ENCODE results near the gene IL10. TPM values are rescaled to one million over a fixed set of nuclear protein-coding genes. Genes with fewer than 3 reads are reported as not detected.

IL10 gene
- polyA plus RNA-seq, 1 of the 3 experiments (the other 2 are of a cell fraction), result not detected

- H3K27me3 ChIP-seq (ENCODE audit: insufficient read depth), result no peaks in the 10 kb centered on the region
- 97% methylated on average over 10 of the region's 10 CpGs for WGBS (ENCODE audit: low lambda C conversion rate)
- POLR2A ChIA-PET, result no interaction called here
- no peaks in the 10 kb centered on the region for H3F3A ChIP-seq (replicated peaks; ENCODE audit: insufficient read depth)
- H3K4me2 ChIP-seq, result no peak overlapping the region
- H3K9ac ChIP-seq, result no peak overlapping the region
- H3K4me1 ChIP-seq (ENCODE audit: control insufficient read depth in 1 of 2, insufficient read depth in 2 of 2, low read depth in 1 of 2, low read length in 1 of 2), result peaks cover 6 to 9% of the 10 kb centered on the region in 2 experiments; a peak in 2 of 4 replicates
- no peaks in the 10 kb centered on the region for H3K9me3 ChIP-seq
- DNase-seq, result no peak
- H3K79me2 ChIP-seq (ENCODE audit: insufficient read depth), result peaks cover 92% of the 10 kb centered on the region
- no peak for TF ChIP-seq NFIC (IDR thresholded peaks at IDR 0.05; ENCODE audit: borderline replicate concordance)
- TF ChIP-seq ELF1 (IDR thresholded peaks at IDR 0.05), result no peak
- TF ChIP-seq RCOR1 (IDR thresholded peaks at IDR 0.05; ENCODE audit: low read length), result no peak
- no peak for TF ChIP-seq MAX (IDR thresholded peaks at IDR 0.05; ENCODE audit: low read depth)
- TF ChIP-seq RXRA (IDR thresholded peaks at IDR 0.05; ENCODE audit: borderline replicate concordance, low read depth), result no peak
- TF ChIP-seq RFX5 (IDR thresholded peaks at IDR 0.05; ENCODE audit: low read length), result no peak
- no peak for TF ChIP-seq TAF1 (IDR thresholded peaks at IDR 0.05; ENCODE audit: borderline replicate concordance, low read depth, low read length)
- no peak for TF ChIP-seq CTCF (IDR thresholded peaks at IDR 0.05)
- no peak for TF ChIP-seq IRF3 (IDR thresholded peaks at IDR 0.05; ENCODE audit: low read depth, low read length)
- no peak for TF ChIP-seq NRF1 (IDR thresholded peaks at IDR 0.05; ENCODE audit: low read depth, low read length)
- TF ChIP-seq SIN3A (IDR thresholded peaks at IDR 0.05; ENCODE audit: borderline replicate concordance, low read depth, low read length), result no peak
- no peak for TF ChIP-seq USF2 (IDR thresholded peaks at IDR 0.05; ENCODE audit: borderline replicate concordance, low read depth, low read length)
- no peak for TF ChIP-seq EZH2phosphoT487 (IDR thresholded peaks at IDR 0.05; ENCODE audit: borderline replicate concordance, low read depth)
- TF ChIP-seq, protein P1, sequence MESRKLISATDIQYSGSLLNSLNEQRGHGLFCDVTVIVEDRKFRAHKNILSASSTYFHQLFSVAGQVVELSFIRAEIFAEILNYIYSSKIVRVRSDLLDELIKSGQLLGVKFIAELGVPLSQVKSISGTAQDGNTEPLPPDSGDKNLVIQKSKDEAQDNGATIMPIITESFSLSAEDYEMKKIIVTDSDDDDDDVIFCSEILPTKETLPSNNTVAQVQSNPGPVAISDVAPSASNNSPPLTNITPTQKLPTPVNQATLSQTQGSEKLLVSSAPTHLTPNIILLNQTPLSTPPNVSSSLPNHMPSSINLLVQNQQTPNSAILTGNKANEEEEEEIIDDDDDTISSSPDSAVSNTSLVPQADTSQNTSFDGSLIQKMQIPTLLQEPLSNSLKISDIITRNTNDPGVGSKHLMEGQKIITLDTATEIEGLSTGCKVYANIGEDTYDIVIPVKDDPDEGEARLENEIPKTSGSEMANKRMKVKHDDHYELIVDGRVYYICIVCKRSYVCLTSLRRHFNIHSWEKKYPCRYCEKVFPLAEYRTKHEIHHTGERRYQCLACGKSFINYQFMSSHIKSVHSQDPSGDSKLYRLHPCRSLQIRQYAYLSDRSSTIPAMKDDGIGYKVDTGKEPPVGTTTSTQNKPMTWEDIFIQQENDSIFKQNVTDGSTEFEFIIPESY (IDR thresholded peaks at IDR 0.05; ENCODE audit: borderline replicate concordance, low read depth), result no peak
- no peak for TF ChIP-seq FOXJ3 (CRISPR knock-in tag; IDR thresholded peaks at IDR 0.05)
- TF ChIP-seq MXI1 (IDR thresholded peaks at IDR 0.05; ENCODE audit: low read depth, low read length), result no peak
- TF ChIP-seq TCF12 (IDR thresholded peaks at IDR 0.05), result no peak
- TF ChIP-seq FOSL2 (IDR thresholded peaks at IDR 0.05; ENCODE audit: borderline replicate concordance, low read depth), result no peak
- TF ChIP-seq RAD21 (IDR thresholded peaks at IDR 0.05; ENCODE audit: low read length), result no peak
- CTCF ChIA-PET, result interaction anchor here (0.7 to 3.4 kb wide), 6 partner anchors 15 to 263 kb away, joined by 3 to 18 read pairs (median 4); no protein-coding TSS in a partner anchor
- no peak overlapping the region for H3K4me3 ChIP-seq (ENCODE audit: low read depth in 2 of 2, low read length in 1 of 2)
- no peak overlapping the region for H3K27ac ChIP-seq (ENCODE audit: low read depth in 2 of 2, low read length in 1 of 2)
- H4K20me1 ChIP-seq (ENCODE audit: insufficient read depth), result peaks cover 97% of the 10 kb centered on the region
- H3K9me2 ChIP-seq, result no peaks in the 10 kb centered on the region
- no peak overlapping the region for H2AFZ ChIP-seq (ENCODE audit: low read depth)
- no peaks in the 10 kb centered on the region for H3K36me3 ChIP-seq (replicated peaks in 1 of 2; ENCODE audit: control insufficient read depth in 1 of 2, insufficient read depth in 2 of 2, low read length in 1 of 2)
These were observed 53.0 kb downstream of the IL10 start for GRCh38 chr1:206719169-206719839.
